Astrocyte (in vitro differentiated cells and primary cell): ENCODE data around the gene MYL7.

ENCODE experiments used
- CTCF ChIP-seq: IDR thresholded peaks from 2 replicates; pipeline ENCODE4 v1.5.1; 2011; ENCODE audit warnings: low read depth, mild to moderate bottlenecking, inconsistent platforms, low read length, moderate library complexity; ENCODE audit not compliant: insufficient read depth
- EZH2 ChIP-seq: IDR thresholded peaks from 2 replicates; pipeline ENCODE4 v1.6.1; 2012; ENCODE audit warnings: mild to moderate bottlenecking, low read length, inconsistent platforms; ENCODE audit not compliant: insufficient read depth

DNA sequence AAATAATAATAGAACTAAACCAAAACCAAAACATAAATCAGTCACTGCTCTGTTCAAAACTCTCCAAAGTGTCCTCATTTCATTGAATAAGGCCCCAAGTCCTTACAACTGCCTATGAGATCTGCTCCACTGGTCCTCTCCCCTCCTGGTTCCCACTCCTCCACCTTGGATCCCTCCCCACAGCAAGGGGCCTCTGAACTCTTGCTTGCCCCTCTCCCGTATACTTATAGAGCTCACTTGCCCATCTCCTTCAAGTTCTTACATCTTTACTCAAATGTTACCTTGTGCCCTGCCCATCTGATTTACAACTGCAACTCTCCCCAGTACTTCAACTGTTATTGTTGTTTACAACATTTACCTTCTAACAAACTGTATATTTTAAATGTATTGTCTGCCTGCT, 18.6 kb downstream of the MYL7 start:
- TF ChIP-seq CTCF (no peak), EZH2 (no peak)
